Measurements from ENCODE around the gene LY6G6F. TPM values are rescaled to one million over a fixed set of nuclear protein-coding genes. Genes with fewer than 3 reads are reported as not detected.

The LY6G6F gene
- total RNA-seq, 4 donors from 2014 or later: not detected

GRCh38 chr6:31715022-31715958 is 8.6 kb downstream of the LY6G6F start, which contains the start of gene LY6G6D:
LY6G6D (plus strand) TSS chr6:31715348; CDS start chr6:31715356, 8 bp downstream.
- Histone ChIP-seq H3K27me3 (peaks cover 0 to under 1% (median 0%) of the 10 kb centered on the region in 4 donors), H3K27ac (replicated peaks in 1 of 4) (no peak within 1 kb of the TSS), H3K9me3 (no peaks in the 10 kb centered on the region), H3K36me3 (no peaks in the 10 kb centered on the region), H3K4me3 (no peak within 1 kb of the TSS), H3K4me1 (no peaks in the 10 kb centered on the region)
- intact Hi-C loops (cut with DNase I): no loop called here
- no peak for TF ChIP-seq CTCF (IDR thresholded peaks at IDR 0.05)
- TF ChIP-seq POLR2AphosphoS5 (IDR thresholded peaks at IDR 0.05): no peak
- no peak for TF ChIP-seq EP300 (IDR thresholded peaks at IDR 0.05)
- no peak for TF ChIP-seq POLR2A (IDR thresholded peaks at IDR 0.05; ENCODE audit: low read depth)
- 67% methylated on average over 10 of the region's 16 CpGs for WGBS
- DNase-seq (ENCODE audit: extremely low spot score): no peak

- no peak for DNase-seq (ENCODE audit: extremely low spot score)
- no peaks in the 10 kb centered on the region for H3K9me3 ChIP-seq
- H3K27me3 ChIP-seq: no peaks in the 10 kb centered on the region
- TF ChIP-seq EP300 (IDR thresholded peaks at IDR 0.05) (no peak), POLR2A (IDR thresholded peaks at IDR 0.05; ENCODE audit: low read depth) (no peak), CTCF (IDR thresholded peaks at IDR 0.05) (no peak), POLR2AphosphoS5 (IDR thresholded peaks at IDR 0.05) (no peak)
- no peaks in the 10 kb centered on the region for H3K36me3 ChIP-seq
- no peak overlapping the region for H3K4me3 ChIP-seq
- no peaks in the 10 kb centered on the region for H3K4me1 ChIP-seq
- intact Hi-C loops (cut with DNase I): no loop called here
- no peak overlapping the region for H3K27ac ChIP-seq (replicated peaks in 1 of 4)
- WGBS: 67% methylated on average over 8 of the region's 10 CpGs
Measured at GRCh38 chr6:31717499-31718222, 11.0 kb downstream of the LY6G6F start.

GRCh38 chr6:31718265-31718664 is 11.6 kb downstream of the LY6G6F start:
- no peak overlapping the region for H3K4me3 ChIP-seq
- no peaks in the 10 kb centered on the region for H3K27me3 ChIP-seq
- H3K4me1 ChIP-seq: no peaks in the 10 kb centered on the region
- no peak for TF ChIP-seq EP300 (IDR thresholded peaks at IDR 0.05)
- no peak for TF ChIP-seq CTCF (IDR thresholded peaks at IDR 0.05)
- no peak for TF ChIP-seq POLR2A (IDR thresholded peaks at IDR 0.05; ENCODE audit: low read depth)
- no peak for TF ChIP-seq POLR2AphosphoS5 (IDR thresholded peaks at IDR 0.05)
- no peak for DNase-seq (ENCODE audit: extremely low spot score)
- H3K9me3 ChIP-seq: no peaks in the 10 kb centered on the region
- intact Hi-C loops (cut with DNase I): no loop called here
- H3K36me3 ChIP-seq: no peaks in the 10 kb centered on the region
- WGBS: 100% methylated on average over 1 of the region's 1 CpG
- H3K27ac ChIP-seq (replicated peaks in 1 of 4): no peak overlapping the region

GRCh38 chr6:31719001-31719400 is 12.3 kb downstream of the LY6G6F start:
- H3K4me3 ChIP-seq: no peak overlapping the region
- no peaks in the 10 kb centered on the region for H3K9me3 ChIP-seq
- intact Hi-C loops (cut with DNase I): no loop called here
- H3K4me1 ChIP-seq: no peaks in the 10 kb centered on the region
- peaks cover 0 to under 1% (median 0%) of the 10 kb centered on the region in 4 donors for H3K36me3 ChIP-seq
- no peak for TF ChIP-seq POLR2A (IDR thresholded peaks at IDR 0.05; ENCODE audit: low read depth)
- no peak for TF ChIP-seq EP300 (IDR thresholded peaks at IDR 0.05)
- TF ChIP-seq POLR2AphosphoS5 (IDR thresholded peaks at IDR 0.05): no peak
- no peak for TF ChIP-seq CTCF (IDR thresholded peaks at IDR 0.05)
- no peak for DNase-seq (ENCODE audit: extremely low spot score)
- H3K27me3 ChIP-seq: no peaks in the 10 kb centered on the region
- WGBS: 85% methylated on average over 6 of the region's 6 CpGs
- no peak overlapping the region for H3K27ac ChIP-seq (replicated peaks in 1 of 4)

All from esophagus muscularis mucosa (tissue), 4 donors.